ENCODE measurements around the gene ANKMY2.

DNA sequence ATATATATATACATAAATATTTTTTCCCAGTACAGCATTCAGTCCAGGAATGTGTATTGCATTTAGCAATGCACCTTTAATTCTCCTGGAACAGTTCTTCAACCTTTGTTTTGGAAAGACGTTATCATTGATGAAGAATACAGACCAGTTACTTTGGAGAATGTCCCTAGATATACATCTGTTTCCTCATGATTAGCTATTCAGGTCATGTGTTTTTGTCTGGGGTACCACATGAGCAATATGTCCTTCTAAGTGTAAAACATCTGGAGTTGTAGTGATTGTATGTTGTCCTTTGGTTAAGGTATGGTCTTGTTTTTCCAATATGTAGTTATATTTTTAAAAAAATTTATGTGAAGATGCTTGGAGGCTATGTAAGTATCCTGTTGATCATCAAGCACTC is 10.6 kb upstream of the ANKMY2 start:
- TF ChIP-seq CTCF (IDR thresholded peaks at IDR 0.05) (no peak), POLR2A (IDR thresholded peaks at IDR 0.05) (no peak), EP300 (IDR thresholded peaks at IDR 0.05) (no peak), POLR2AphosphoS5 (IDR thresholded peaks at IDR 0.05) (no peak)

Data from sigmoid colon (tissue), 4 donors.